Thymus (tissue), 11 donors: ENCODE data around the gene TTC7B. TPM values are rescaled to one million over a fixed set of nuclear protein-coding genes. Genes with fewer than 3 reads are reported as not detected.

ENCODE experiments used
- DNase-seq, 9 donors: peaks; one replicate each; pipeline ENCODE4 v3.0.0-alpha.2; 2013; ENCODE audit warnings: low spot score in 9 of 9, low read depth in 6 of 9, missing footprints in 1 of 9
- H3K27ac ChIP-seq, 2 donors: one replicate each; pipeline ENCODE4 v1.5.1; 2013; ENCODE audit warnings: control low read depth in 1 of 2, low read depth in 1 of 2, low read length in 1 of 2, mild to moderate bottlenecking in 1 of 2, moderate library complexity in 1 of 2
- H3K27me3 ChIP-seq, 2 donors: one replicate each; pipeline ENCODE4 v1.5.1; 2013; ENCODE audit warnings: low read length in 1 of 2; ENCODE audit not compliant: control insufficient read depth in 2 of 2, insufficient read depth in 1 of 2
- H3K36me3 ChIP-seq, 2 donors: one replicate each; pipeline ENCODE4 v1.5.1; 2013; ENCODE audit warnings: low read length in 1 of 2, mild to moderate bottlenecking in 1 of 2, moderate library complexity in 1 of 2; ENCODE audit not compliant: control insufficient read depth in 2 of 2, insufficient read depth in 2 of 2
- H3K4me1 ChIP-seq, 2 donors: one replicate each; pipeline ENCODE4 v1.5.1; 2013; ENCODE audit warnings: low read length in 2 of 2; ENCODE audit not compliant: control insufficient read depth in 2 of 2, insufficient read depth in 2 of 2
- H3K4me3 ChIP-seq, 2 donors: one replicate each; pipeline ENCODE4 v1.5.1; 2013; ENCODE audit warnings: low read length in 2 of 2, control low read depth in 1 of 2, mild to moderate bottlenecking in 1 of 2
- H3K9me3 ChIP-seq, 2 donors: one replicate each; pipeline ENCODE4 v1.5.1; 2013; ENCODE audit warnings: low read length in 1 of 2, mild to moderate bottlenecking in 1 of 2; ENCODE audit not compliant: control insufficient read depth in 2 of 2, insufficient read depth in 1 of 2
- WGBS: extraction: QIAGEN DNeasy Blood & Tissue Kit; methylation state at CpG from one replicate; pipeline ENCODE4 v1.1.7; 2013; 5-methylcytosine and 5-hydroxymethylcytosine counted together
- polyA plus RNA-seq: library from polyadenylated mRNA; stranded (reverse); fragments of 200-250 nt; gene quantifications from one replicate; pipeline ENCODE4 v1.2.3, GENCODE V29; 2013
- total RNA-seq: library from RNA; stranded (reverse); fragments of 120-200 nt; gene quantifications from one replicate; pipeline ENCODE4 v1.2.4, GENCODE V29; 2013
- donor health status: healthy.

TTC7B gene
- total and polyA plus RNA-seq, 2 donors = 3.2 to 5.6 TPM

- 95% methylated on average over 4 of the region's 4 CpGs for WGBS
- Histone ChIP-seq H3K9me3 (no peaks in the 10 kb centered on the region), H3K27me3 (no peaks in the 10 kb centered on the region), H3K4me3 (no peak overlapping the region), H3K27ac (no peak overlapping the region), H3K4me1 (peaks cover 0 to 17% of the 10 kb centered on the region in 2 donors), H3K36me3 (no peaks in the 10 kb centered on the region)
- no peak for DNase-seq
Measured at GRCh38 chr14:90732139-90732538, 84.1 kb downstream of the TTC7B start.

- WGBS = 96% methylated on average over 11 of the region's 11 CpGs
- Histone ChIP-seq H3K36me3 (no peaks in the 10 kb centered on the region), H3K4me3 (no peak overlapping the region), H3K4me1 (peaks cover 0 to 17% of the 10 kb centered on the region in 2 donors), H3K27me3 (no peaks in the 10 kb centered on the region), H3K27ac (no peak overlapping the region), H3K9me3 (no peaks in the 10 kb centered on the region)
- no peak for DNase-seq
Measured at GRCh38 chr14:90731487-90731886, 84.7 kb downstream of the TTC7B start.

- Histone ChIP-seq H3K27ac (peak overlapping the region in 1 of 2 donors; percentile 82), H3K27me3 (no peaks in the 10 kb centered on the region), H3K36me3 (no peaks in the 10 kb centered on the region), H3K4me3 (no peak overlapping the region), H3K9me3 (no peaks in the 10 kb centered on the region), H3K4me1 (peaks cover 2 to 25% of the 10 kb centered on the region in 2 donors)
- 65% methylated on average over 9 of the region's 9 CpGs for WGBS
- peak in 8 of 9 donors; percentile 16 to 66 (median 32) for DNase-seq
Measured at GRCh38 chr14:90730206-90730766, 85.9 kb downstream of the TTC7B start.

GRCh38 chr14:90728951-90729350 lies 87.3 kb downstream of the TTC7B start:
- Histone ChIP-seq H3K4me3 (no peak overlapping the region), H3K27ac (no peak overlapping the region), H3K36me3 (no peaks in the 10 kb centered on the region), H3K9me3 (no peaks in the 10 kb centered on the region), H3K27me3 (no peaks in the 10 kb centered on the region), H3K4me1 (peaks cover 10 to 35% of the 10 kb centered on the region in 2 donors)
- WGBS = 96% methylated on average over 5 of the region's 5 CpGs
- DNase-seq = no peak

- no peak overlapping the region for H3K27ac ChIP-seq
- H3K4me1 ChIP-seq = peaks cover 11 to 35% of the 10 kb centered on the region in 2 donors
- H3K4me3 ChIP-seq = no peak overlapping the region
- H3K27me3 ChIP-seq = no peaks in the 10 kb centered on the region
- WGBS = 98% methylated on average over 13 of the region's 13 CpGs
- H3K36me3 ChIP-seq = no peaks in the 10 kb centered on the region
- no peak for DNase-seq
- no peaks in the 10 kb centered on the region for H3K9me3 ChIP-seq
Measured at GRCh38 chr14:90727082-90727481, 89.1 kb downstream of the TTC7B start.

- Histone ChIP-seq H3K27ac (no peak overlapping the region), H3K4me1 (peaks cover 11 to 35% of the 10 kb centered on the region in 2 donors), H3K36me3 (no peaks in the 10 kb centered on the region), H3K9me3 (no peaks in the 10 kb centered on the region), H3K27me3 (no peaks in the 10 kb centered on the region), H3K4me3 (no peak overlapping the region)
- no peak for DNase-seq
- 93% methylated on average over 9 of the region's 9 CpGs for WGBS
Measured at GRCh38 chr14:90726656-90727055, 89.6 kb downstream of the TTC7B start.

GRCh38 chr14:90724866-90725265 lies 91.4 kb downstream of the TTC7B start:
- WGBS = 7% methylated on average over 3 of the region's 3 CpGs
- Histone ChIP-seq H3K36me3 (no peaks in the 10 kb centered on the region), H3K9me3 (no peaks in the 10 kb centered on the region), H3K4me3 (no peak overlapping the region), H3K27me3 (no peaks in the 10 kb centered on the region), H3K27ac (peak overlapping the region; percentile 48 to 54), H3K4me1 (peaks cover 11 to 27% of the 10 kb centered on the region in 2 donors)
- peak in 4 of 9 donors; percentile 15 to 59 (median 18) for DNase-seq

GRCh38 chr14:90722590-90722989 lies 93.6 kb downstream of the TTC7B start:
- WGBS = 20% methylated on average over 2 of the region's 2 CpGs
- DNase-seq = no peak
- Histone ChIP-seq H3K4me3 (no peak overlapping the region), H3K27ac (no peak overlapping the region), H3K4me1 (peaks cover 11 to 18% of the 10 kb centered on the region in 2 donors), H3K36me3 (no peaks in the 10 kb centered on the region), H3K27me3 (no peaks in the 10 kb centered on the region), H3K9me3 (no peaks in the 10 kb centered on the region)

- Histone ChIP-seq H3K36me3 (no peaks in the 10 kb centered on the region), H3K27ac (no peak overlapping the region), H3K4me3 (no peak overlapping the region), H3K27me3 (no peaks in the 10 kb centered on the region), H3K9me3 (no peaks in the 10 kb centered on the region), H3K4me1 (peaks cover 11 to 18% of the 10 kb centered on the region in 2 donors)
- DNase-seq = no peak
- 92% methylated on average over 10 of the region's 10 CpGs for WGBS
Measured at GRCh38 chr14:90721619-90722305, 94.5 kb downstream of the TTC7B start.
